Astrocyte (in vitro differentiated cells and primary cell): Measurements from ENCODE around the gene CLCN6. TPM values are rescaled to one million over a fixed set of nuclear protein-coding genes. Genes with fewer than 3 reads are reported as not detected.

Source experiments
- DNase-seq: peaks from one replicate; pipeline ENCODE4 v3.0.0-alpha.2; 2010; ENCODE audit warnings: low read depth
- FAIRE-seq: peaks from 2 replicates; lab custom pipeline; 2011; peaks lifted over from hg19 to GRCh38; lab: Jason Lieb, UNC
- H2AFZ ChIP-seq: 2 replicates; pipeline ENCODE4 v1.6.0; 2012; ENCODE audit warnings: low read depth, low read length, inconsistent platforms
- H3K27ac ChIP-seq: 2 replicates; pipeline ENCODE4 v1.5.1; 2011; ENCODE audit warnings: low read depth, low read length, inconsistent platforms
- H3K27me3 ChIP-seq: 2 replicates; pipeline ENCODE4 v1.6.0; 2011; ENCODE audit warnings: low read length, inconsistent platforms; ENCODE audit not compliant: insufficient read depth
- H3K36me3 ChIP-seq: 2 replicates; pipeline ENCODE4 v1.5.1; 2011; ENCODE audit warnings: low read length, inconsistent platforms; ENCODE audit not compliant: insufficient read depth
- H3K4me1 ChIP-seq: 2 replicates; pipeline ENCODE4 v1.5.1; 2011; ENCODE audit warnings: low read length, inconsistent platforms; ENCODE audit not compliant: insufficient read depth
- H3K4me2 ChIP-seq: 2 replicates; pipeline ENCODE4 v1.6.0; 2012; ENCODE audit warnings: low read length, inconsistent platforms
- H3K4me3 ChIP-seq: 2 replicates; pipeline ENCODE4 v1.5.1; 2011; ENCODE audit warnings: low read depth, mild to moderate bottlenecking, low read length, inconsistent platforms; ENCODE audit not compliant: insufficient read depth
- H3K79me2 ChIP-seq: 2 replicates; pipeline ENCODE4 v1.6.0; 2012; ENCODE audit warnings: mild to moderate bottlenecking, low read length, inconsistent platforms; ENCODE audit not compliant: insufficient read depth
- H3K9ac ChIP-seq: 2 replicates; pipeline ENCODE4 v1.6.0; 2012; ENCODE audit warnings: mild to moderate bottlenecking, low read length, inconsistent platforms
- H3K9me3 ChIP-seq: 2 replicates; pipeline ENCODE4 v1.5.1; 2012; ENCODE audit warnings: low read depth, mild to moderate bottlenecking, low read length, inconsistent platforms; ENCODE audit not compliant: insufficient read depth
- H4K20me1 ChIP-seq: 2 replicates; pipeline ENCODE4 v1.6.0; 2012; ENCODE audit warnings: low read length, inconsistent platforms; ENCODE audit not compliant: insufficient read depth
- H3K27ac Mint-ChIP-seq: one replicate; pipeline ENCODE4 v1.8.0; 2021; ENCODE audit warnings: mild to moderate bottlenecking, mixed read lengths; ENCODE audit not compliant: unreplicated experiment
- H3K27me3 Mint-ChIP-seq: one replicate; pipeline ENCODE4 v1.8.0; 2021; ENCODE audit warnings: low read depth, mixed read lengths; ENCODE audit not compliant: unreplicated experiment
- H3K36me3 Mint-ChIP-seq: one replicate; pipeline ENCODE4 v1.8.0; 2021; ENCODE audit warnings: low read depth, mixed read lengths; ENCODE audit not compliant: unreplicated experiment
- H3K4me1 Mint-ChIP-seq: one replicate; pipeline ENCODE4 v1.8.0; 2021; ENCODE audit warnings: low read depth, mixed read lengths; ENCODE audit not compliant: unreplicated experiment
- H3K4me3 Mint-ChIP-seq: one replicate; pipeline ENCODE4 v1.8.0; 2021; ENCODE audit warnings: mild to moderate bottlenecking, moderate library complexity, mixed read lengths; ENCODE audit not compliant: unreplicated experiment
- H3K9me3 Mint-ChIP-seq: one replicate; pipeline ENCODE4 v1.8.0; 2021; ENCODE audit warnings: mild to moderate bottlenecking, mixed read lengths; ENCODE audit not compliant: unreplicated experiment
- EZH2 ChIP-seq: IDR thresholded peaks from 2 replicates; pipeline ENCODE4 v1.6.1; 2012; ENCODE audit warnings: mild to moderate bottlenecking, low read length, inconsistent platforms; ENCODE audit not compliant: insufficient read depth
- total RNA-seq: library from RNA; stranded (reverse); gene quantifications from 2 replicates; pipeline ENCODE4 v1.2.1, GENCODE V29; 2021
- TF ChIP-seq, protein P1 (sequence below): IDR thresholded peaks from 2 replicates; pipeline ENCODE4 v1.5.1; 2011; ENCODE audit warnings: low read depth, mild to moderate bottlenecking, inconsistent platforms, low read length, moderate library complexity; ENCODE audit not compliant: insufficient read depth

The CLCN6 gene
- total RNA-seq, 1 donor from 2014 or later: 22.4 TPM

- no peaks in the 10 kb centered on the region for H3K9me3 ChIP-seq
- H3K4me1 ChIP-seq: peaks cover 6% of the 10 kb centered on the region
- H3K27ac Mint-ChIP-seq: no peak overlapping the region
- TF ChIP-seq EZH2: no peak
- TF ChIP-seq, protein P1, sequence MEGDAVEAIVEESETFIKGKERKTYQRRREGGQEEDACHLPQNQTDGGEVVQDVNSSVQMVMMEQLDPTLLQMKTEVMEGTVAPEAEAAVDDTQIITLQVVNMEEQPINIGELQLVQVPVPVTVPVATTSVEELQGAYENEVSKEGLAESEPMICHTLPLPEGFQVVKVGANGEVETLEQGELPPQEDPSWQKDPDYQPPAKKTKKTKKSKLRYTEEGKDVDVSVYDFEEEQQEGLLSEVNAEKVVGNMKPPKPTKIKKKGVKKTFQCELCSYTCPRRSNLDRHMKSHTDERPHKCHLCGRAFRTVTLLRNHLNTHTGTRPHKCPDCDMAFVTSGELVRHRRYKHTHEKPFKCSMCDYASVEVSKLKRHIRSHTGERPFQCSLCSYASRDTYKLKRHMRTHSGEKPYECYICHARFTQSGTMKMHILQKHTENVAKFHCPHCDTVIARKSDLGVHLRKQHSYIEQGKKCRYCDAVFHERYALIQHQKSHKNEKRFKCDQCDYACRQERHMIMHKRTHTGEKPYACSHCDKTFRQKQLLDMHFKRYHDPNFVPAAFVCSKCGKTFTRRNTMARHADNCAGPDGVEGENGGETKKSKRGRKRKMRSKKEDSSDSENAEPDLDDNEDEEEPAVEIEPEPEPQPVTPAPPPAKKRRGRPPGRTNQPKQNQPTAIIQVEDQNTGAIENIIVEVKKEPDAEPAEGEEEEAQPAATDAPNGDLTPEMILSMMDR: no peak
- peaks cover 11% of the 10 kb centered on the region for H3K36me3 Mint-ChIP-seq
- H3K27me3 ChIP-seq: no peaks in the 10 kb centered on the region
- peaks cover 32% of the 10 kb centered on the region for H4K20me1 ChIP-seq
- no peak overlapping the region for H2AFZ ChIP-seq
- H3K27me3 Mint-ChIP-seq: no peaks in the 10 kb centered on the region
- peaks cover 48% of the 10 kb centered on the region for H3K36me3 ChIP-seq
- no peaks in the 10 kb centered on the region for H3K9me3 Mint-ChIP-seq
- H3K4me2 ChIP-seq: no peak overlapping the region
- no peak for DNase-seq
- no peak overlapping the region for H3K9ac ChIP-seq
- peaks cover 8% of the 10 kb centered on the region for H3K79me2 ChIP-seq
- H3K4me1 Mint-ChIP-seq: peaks cover 10% of the 10 kb centered on the region
- no peak overlapping the region for H3K4me3 ChIP-seq
- no peak overlapping the region for H3K27ac ChIP-seq
- H3K4me3 Mint-ChIP-seq: no peak overlapping the region
- FAIRE-seq: no peak
Observed at GRCh38 chr1:11817192-11817591, 11.2 kb downstream of the CLCN6 start.

DNA sequence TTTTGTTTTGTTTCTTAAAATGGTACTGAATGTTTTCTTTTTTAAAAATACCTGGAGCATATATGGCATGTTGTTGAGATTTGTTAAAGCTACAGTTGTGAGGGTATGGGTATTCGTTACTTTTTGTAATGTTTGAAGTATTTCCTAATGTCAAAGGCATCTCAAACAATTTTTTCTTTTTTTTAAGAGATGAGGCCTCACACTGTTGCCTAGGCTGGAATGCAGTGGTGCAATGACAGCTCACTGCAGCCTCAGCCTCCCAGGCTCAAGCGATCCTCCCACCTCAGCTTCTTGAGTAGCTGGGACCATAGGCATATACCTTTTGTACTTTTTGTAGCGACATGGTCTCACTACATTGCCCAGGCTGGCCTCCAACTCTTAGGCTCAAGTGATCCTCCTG is 16.1 kb downstream of the CLCN6 start:
- H3K4me3 ChIP-seq: no peak overlapping the region
- no peaks in the 10 kb centered on the region for H3K9me3 ChIP-seq
- TF ChIP-seq EZH2: no peak
- TF ChIP-seq, protein P1: no peak
- no peaks in the 10 kb centered on the region for H3K79me2 ChIP-seq
- H3K4me2 ChIP-seq: peak overlapping the region; percentile 47
- Mint-ChIP-seq H3K27ac (peak overlapping the region; percentile 78), H3K27me3 (no peaks in the 10 kb centered on the region), H3K4me3 (no peak overlapping the region), H3K36me3 (peaks cover 25% of the 10 kb centered on the region), H3K9me3 (no peaks in the 10 kb centered on the region), H3K4me1 (peaks cover 17% of the 10 kb centered on the region)
- peak; percentile 20 for DNase-seq
- no peak for FAIRE-seq
- peaks cover 15% of the 10 kb centered on the region for H4K20me1 ChIP-seq
- peak overlapping the region; percentile 13 for H3K9ac ChIP-seq
- H3K4me1 ChIP-seq: peaks cover 12% of the 10 kb centered on the region
- no peak overlapping the region for H2AFZ ChIP-seq
- no peaks in the 10 kb centered on the region for H3K27me3 ChIP-seq
- H3K27ac ChIP-seq: peak overlapping the region; percentile 41
- H3K36me3 ChIP-seq: peaks cover 41% of the 10 kb centered on the region

DNA sequence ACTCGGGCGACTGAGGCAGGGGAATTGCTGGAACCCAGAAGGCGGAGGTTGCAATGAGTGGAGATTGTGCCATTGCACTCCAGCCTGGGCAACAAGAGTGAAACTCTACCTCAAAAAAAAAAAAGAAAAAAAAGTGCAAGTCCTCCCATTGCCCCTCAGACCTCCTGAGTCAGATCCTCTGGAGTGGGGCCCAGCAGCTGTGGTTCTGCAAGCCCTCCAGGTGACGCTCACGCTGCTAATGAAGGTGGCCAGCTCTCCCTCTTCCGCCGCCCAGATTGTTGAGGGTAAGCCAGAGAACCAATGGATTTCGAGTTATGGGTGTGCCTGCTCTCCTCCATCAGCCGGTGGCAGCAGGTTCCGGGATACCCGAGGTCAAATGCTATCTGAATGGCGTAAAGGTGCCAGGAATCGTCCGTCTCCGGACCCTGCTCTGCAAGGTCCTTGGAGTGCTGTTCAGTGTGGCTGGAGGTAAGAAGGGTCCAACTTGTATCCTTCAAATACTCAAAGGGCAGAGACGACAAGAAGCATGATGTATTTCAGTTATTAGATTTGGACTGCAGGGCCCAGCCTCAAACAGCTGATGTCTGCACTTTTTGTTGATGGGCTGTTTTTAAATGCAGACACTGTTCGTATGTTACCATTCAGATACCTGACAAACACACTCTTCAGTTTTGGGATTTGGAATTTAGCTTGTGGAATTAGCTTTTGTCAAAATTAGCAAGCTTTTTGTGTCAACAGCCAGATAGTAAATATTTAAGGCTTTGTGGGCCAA is 17.6 kb downstream of the CLCN6 start:
- peaks cover 36% of the 10 kb centered on the region for H3K36me3 ChIP-seq
- no peak overlapping the region for H3K4me3 ChIP-seq
- FAIRE-seq (no peak), DNase-seq (peak; percentile 71)
- H3K27ac Mint-ChIP-seq: peak overlapping the region; percentile 58
- H3K4me1 Mint-ChIP-seq: peaks cover 17% of the 10 kb centered on the region
- peaks cover 29% of the 10 kb centered on the region for H3K36me3 Mint-ChIP-seq
- no peak overlapping the region for H3K27ac ChIP-seq
- no peaks in the 10 kb centered on the region for H3K27me3 ChIP-seq
- TF ChIP-seq, protein P1: no peak
- TF ChIP-seq EZH2: no peak
- peak overlapping the region; percentile 22 for H3K4me3 Mint-ChIP-seq
- no peaks in the 10 kb centered on the region for H3K79me2 ChIP-seq
- H2AFZ ChIP-seq: no peak overlapping the region
- H3K4me1 ChIP-seq: peaks cover 12% of the 10 kb centered on the region
- H3K9ac ChIP-seq: no peak overlapping the region
- no peaks in the 10 kb centered on the region for H3K9me3 Mint-ChIP-seq
- no peak overlapping the region for H3K4me2 ChIP-seq
- H3K9me3 ChIP-seq: no peaks in the 10 kb centered on the region
- H4K20me1 ChIP-seq: peaks cover 11% of the 10 kb centered on the region
- H3K27me3 Mint-ChIP-seq: no peaks in the 10 kb centered on the region
